Measurements from ENCODE around the gene RBBP8.

Gene RBBP8

GRCh38 chr18:23069481-23069880 lies 136.4 kb downstream of the RBBP8 start:
- DNase-seq (ENCODE audit: low read depth), result no peak
- H3K4me3 ChIP-seq (ENCODE audit: low read depth, low read length), result no peak overlapping the region
- TF ChIP-seq, protein P1, sequence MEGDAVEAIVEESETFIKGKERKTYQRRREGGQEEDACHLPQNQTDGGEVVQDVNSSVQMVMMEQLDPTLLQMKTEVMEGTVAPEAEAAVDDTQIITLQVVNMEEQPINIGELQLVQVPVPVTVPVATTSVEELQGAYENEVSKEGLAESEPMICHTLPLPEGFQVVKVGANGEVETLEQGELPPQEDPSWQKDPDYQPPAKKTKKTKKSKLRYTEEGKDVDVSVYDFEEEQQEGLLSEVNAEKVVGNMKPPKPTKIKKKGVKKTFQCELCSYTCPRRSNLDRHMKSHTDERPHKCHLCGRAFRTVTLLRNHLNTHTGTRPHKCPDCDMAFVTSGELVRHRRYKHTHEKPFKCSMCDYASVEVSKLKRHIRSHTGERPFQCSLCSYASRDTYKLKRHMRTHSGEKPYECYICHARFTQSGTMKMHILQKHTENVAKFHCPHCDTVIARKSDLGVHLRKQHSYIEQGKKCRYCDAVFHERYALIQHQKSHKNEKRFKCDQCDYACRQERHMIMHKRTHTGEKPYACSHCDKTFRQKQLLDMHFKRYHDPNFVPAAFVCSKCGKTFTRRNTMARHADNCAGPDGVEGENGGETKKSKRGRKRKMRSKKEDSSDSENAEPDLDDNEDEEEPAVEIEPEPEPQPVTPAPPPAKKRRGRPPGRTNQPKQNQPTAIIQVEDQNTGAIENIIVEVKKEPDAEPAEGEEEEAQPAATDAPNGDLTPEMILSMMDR (IDR thresholded peaks at IDR 0.05; ENCODE audit: low read depth, low read length, missing control alignments), result no peak

GRCh38 chr18:23069898-23070297 lies 136.8 kb downstream of the RBBP8 start:
- TF ChIP-seq, protein P1 (IDR thresholded peaks at IDR 0.05; ENCODE audit: low read depth, low read length, missing control alignments), result no peak
- DNase-seq (ENCODE audit: low read depth), result no peak
- no peak overlapping the region for H3K4me3 ChIP-seq (ENCODE audit: low read depth, low read length)

DNA sequence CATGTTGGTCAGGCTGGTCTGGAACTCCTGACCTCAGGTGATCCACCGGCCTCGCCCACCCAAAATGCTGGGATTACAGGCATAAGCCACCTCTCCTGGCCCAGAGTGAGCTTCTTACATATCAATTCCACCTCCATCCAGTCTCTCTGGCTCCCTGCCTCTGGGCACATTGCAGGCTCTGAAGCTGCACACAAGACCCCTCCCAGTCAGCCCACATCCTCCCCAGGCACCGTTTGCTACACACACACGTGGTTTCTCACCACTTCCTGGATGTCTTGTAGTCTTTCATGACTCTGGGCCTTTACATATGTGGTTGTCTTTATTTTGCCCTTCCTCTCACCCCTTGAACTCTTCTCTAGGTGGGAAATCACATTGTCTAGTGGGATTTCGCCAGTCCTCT lies 138.2 kb downstream of the RBBP8 start:
- TF ChIP-seq, protein P1 (IDR thresholded peaks at IDR 0.05; ENCODE audit: low read depth, low read length, missing control alignments), result no peak
- H3K4me3 ChIP-seq (ENCODE audit: low read depth, low read length), result no peak overlapping the region
- DNase-seq (ENCODE audit: low read depth), result peak; percentile 84

GRCh38 chr18:23072079-23072478 lies 139.0 kb downstream of the RBBP8 start:
- DNase-seq (ENCODE audit: low read depth), result no peak
- TF ChIP-seq, protein P1 (IDR thresholded peaks at IDR 0.05; ENCODE audit: low read depth, low read length, missing control alignments), result no peak
- no peak overlapping the region for H3K4me3 ChIP-seq (ENCODE audit: low read depth, low read length)

DNA sequence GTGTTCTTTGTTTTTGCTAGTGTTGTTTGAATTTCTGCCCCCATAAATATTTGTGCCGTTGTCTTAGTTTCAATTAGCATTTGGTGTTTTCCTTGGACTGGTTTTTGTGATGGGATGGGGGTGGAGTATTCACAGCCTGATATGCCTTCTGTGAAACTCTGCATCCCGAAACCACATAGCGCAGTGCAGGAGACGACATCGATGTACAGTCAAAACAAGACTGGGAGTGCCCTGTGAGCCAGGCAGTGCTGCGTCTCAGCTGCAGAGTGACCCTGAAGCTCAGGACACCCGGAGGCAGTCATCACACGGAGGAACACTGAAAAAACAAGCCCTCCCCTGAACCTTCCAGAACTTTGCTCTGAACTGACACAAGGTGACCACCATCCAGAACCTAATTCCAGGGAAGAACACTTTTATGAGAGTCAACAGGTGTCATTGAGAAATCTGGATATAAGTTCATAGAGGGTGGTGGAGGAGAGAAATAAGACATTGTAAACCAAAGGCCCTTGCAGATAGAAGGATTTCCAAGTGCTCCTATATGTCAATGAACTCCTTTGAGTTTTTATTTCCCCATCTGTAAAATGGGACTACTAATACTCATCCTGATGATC lies 141.0 kb downstream of the RBBP8 start:
- no peak overlapping the region for H3K4me3 ChIP-seq (ENCODE audit: low read depth, low read length)
- TF ChIP-seq, protein P1 (IDR thresholded peaks at IDR 0.05; ENCODE audit: low read depth, low read length, missing control alignments), result no peak
- no peak for DNase-seq (ENCODE audit: low read depth)

Measured in GM12864 (cell line).